Measurements from ENCODE around the gene GIPC1. TPM values are rescaled to one million over a fixed set of nuclear protein-coding genes. Genes with fewer than 3 reads are reported as not detected.

GIPC1 gene
- total RNA-seq, 6 experiments from 2014 or later = 25.2 to 63.5 (median 29.8) TPM

- H3K27me3 ChIP-seq = no peaks in the 10 kb centered on the region
- no peak overlapping the region for H3K27ac ChIP-seq
- no peaks in the 10 kb centered on the region for H3K9me3 ChIP-seq
- WGBS (ENCODE audit: insufficient coverage, low coverage, low lambda C conversion rate, missing lambda C conversion rate) = 81% methylated on average over 4 of the region's 34 CpGs
- H3K4me3 ChIP-seq = no peak overlapping the region
- no peak for TF ChIP-seq POLR2A (IDR thresholded peaks at IDR 0.05)
- TF ChIP-seq, protein P1, sequence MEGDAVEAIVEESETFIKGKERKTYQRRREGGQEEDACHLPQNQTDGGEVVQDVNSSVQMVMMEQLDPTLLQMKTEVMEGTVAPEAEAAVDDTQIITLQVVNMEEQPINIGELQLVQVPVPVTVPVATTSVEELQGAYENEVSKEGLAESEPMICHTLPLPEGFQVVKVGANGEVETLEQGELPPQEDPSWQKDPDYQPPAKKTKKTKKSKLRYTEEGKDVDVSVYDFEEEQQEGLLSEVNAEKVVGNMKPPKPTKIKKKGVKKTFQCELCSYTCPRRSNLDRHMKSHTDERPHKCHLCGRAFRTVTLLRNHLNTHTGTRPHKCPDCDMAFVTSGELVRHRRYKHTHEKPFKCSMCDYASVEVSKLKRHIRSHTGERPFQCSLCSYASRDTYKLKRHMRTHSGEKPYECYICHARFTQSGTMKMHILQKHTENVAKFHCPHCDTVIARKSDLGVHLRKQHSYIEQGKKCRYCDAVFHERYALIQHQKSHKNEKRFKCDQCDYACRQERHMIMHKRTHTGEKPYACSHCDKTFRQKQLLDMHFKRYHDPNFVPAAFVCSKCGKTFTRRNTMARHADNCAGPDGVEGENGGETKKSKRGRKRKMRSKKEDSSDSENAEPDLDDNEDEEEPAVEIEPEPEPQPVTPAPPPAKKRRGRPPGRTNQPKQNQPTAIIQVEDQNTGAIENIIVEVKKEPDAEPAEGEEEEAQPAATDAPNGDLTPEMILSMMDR (IDR thresholded peaks at IDR 0.05) = no peak
- H3K36me3 ChIP-seq = peaks cover 0 to 38% (median 19%) of the 10 kb centered on the region in 4 donors
- peaks cover 0 to 5% (median 0%) of the 10 kb centered on the region in 4 donors for H3K4me1 ChIP-seq
- DNase-seq (no peak), ATAC-seq (no peak)
- intact Hi-C loops (cut with DNase I) = no loop called here
Observed at GRCh38 chr19:14441041-14441938, 54.6 kb downstream of the GIPC1 start.

DNA sequence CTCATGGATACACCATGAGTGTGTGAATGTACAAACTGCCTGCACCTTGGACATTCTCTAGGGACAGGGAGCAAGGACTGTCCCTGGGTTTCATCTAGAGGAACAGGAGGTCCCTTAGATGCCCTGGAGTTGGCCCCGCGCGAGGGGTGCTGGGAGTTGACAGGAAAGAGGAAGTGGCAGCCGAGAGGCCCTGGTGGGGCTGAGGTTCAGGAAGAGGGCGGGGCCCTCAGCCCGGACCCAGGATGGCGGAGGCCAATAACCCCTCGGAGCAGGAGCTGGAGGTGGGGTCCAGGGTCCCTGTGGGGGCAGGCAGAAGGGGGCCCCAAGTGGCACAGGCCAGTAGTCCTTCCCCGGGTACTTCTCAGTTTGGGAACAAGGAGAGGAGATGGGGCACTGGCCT, 55.9 kb downstream of the GIPC1 start:
- DNase-seq (peak; percentile 75 to 89 (median 80)), ATAC-seq (peak; percentile 78 to 89 (median 78))
- H3K4me1 ChIP-seq = peaks cover 0 to 5% (median 0%) of the 10 kb centered on the region in 4 donors
- TF ChIP-seq, protein P1 (IDR thresholded peaks at IDR 0.05) = no peak
- TF ChIP-seq POLR2A (IDR thresholded peaks at IDR 0.05) = no peak
- H3K27me3 ChIP-seq = no peaks in the 10 kb centered on the region
- intact Hi-C loops (cut with DNase I) = no loop called here
- WGBS (ENCODE audit: insufficient coverage, low coverage, low lambda C conversion rate, missing lambda C conversion rate) = 57% methylated on average over 4 of the region's 9 CpGs
- H3K9me3 ChIP-seq = no peaks in the 10 kb centered on the region
- peaks cover 0 to 27% (median 17%) of the 10 kb centered on the region in 4 donors for H3K36me3 ChIP-seq
- peak overlapping the region in 2 of 3 donors; percentile 16 to 29 for H3K4me3 ChIP-seq
- H3K27ac ChIP-seq = peak overlapping the region; percentile 32 to 47 (median 33)

DNA sequence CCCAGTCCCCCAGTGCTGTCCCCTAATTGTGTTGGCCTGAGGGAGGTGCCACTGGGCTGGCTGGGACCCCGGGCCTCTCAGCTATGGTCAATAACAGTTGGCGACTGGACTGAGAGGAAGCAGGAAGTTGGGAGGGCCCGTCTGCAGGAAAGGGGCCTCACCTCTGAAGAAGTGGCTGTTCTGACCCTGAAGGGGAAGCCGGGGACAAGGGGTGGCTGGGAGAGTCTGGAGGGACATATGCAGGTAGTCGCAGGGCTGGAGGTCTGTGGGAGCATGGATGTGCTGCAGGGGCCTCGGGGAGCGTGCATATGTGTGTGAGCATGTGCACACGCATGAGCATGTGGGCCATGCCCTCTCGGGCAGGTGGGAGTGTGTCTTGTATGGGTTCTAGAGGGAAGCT, 56.9 kb downstream of the GIPC1 start:
- Histone ChIP-seq H3K4me3 (no peak overlapping the region), H3K27ac (no peak overlapping the region)

DNA sequence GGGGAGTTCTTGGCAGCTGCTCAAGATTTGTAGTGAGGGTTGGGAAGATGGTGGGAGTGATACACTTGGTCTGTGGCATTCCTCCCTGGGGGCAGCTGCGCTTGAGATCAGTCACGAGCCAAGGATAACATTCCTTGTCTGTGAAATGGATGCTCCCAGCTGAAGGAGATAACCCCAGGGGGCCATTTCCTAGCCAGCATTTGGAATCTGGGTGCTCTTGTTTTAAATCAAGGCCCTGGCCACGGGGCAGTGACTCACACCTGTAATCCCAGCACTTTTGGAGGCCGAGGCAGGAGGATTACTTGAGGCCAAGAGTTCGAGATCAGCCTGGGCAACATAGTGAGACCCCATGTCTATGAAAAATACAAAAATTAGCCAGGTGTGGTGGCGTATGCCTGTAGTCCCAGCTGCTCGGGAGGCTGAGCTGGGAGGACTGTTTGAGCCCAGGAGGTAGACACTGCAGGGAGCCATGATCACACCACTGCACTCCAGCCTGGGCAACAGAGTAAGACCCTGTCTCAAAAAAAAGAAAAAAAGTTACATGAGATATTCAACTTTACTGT, 58.3 kb downstream of the GIPC1 start:
- Histone ChIP-seq H3K27me3 (no peaks in the 10 kb centered on the region), H3K9me3 (no peaks in the 10 kb centered on the region), H3K36me3 (peaks cover 0 to 6% (median 3%) of the 10 kb centered on the region in 4 donors), H3K4me1 (peaks cover 0 to 8% (median 0%) of the 10 kb centered on the region in 4 donors), H3K4me3 (no peak overlapping the region), H3K27ac (no peak overlapping the region)
- 50% methylated on average over 1 of the region's 7 CpGs for WGBS (ENCODE audit: insufficient coverage, low coverage, low lambda C conversion rate, missing lambda C conversion rate)
- ATAC-seq = no peak
- no peak for TF ChIP-seq POLR2A (IDR thresholded peaks at IDR 0.05)
- TF ChIP-seq, protein P1 (IDR thresholded peaks at IDR 0.05) = no peak
- no peak for DNase-seq
- intact Hi-C loops (cut with DNase I) = no loop called here

More for the DNA sequence above, 56.9 kb downstream of the GIPC1 start:
- DNase-seq = no peak
- no peaks in the 10 kb centered on the region for H3K9me3 ChIP-seq
- H3K27me3 ChIP-seq = no peaks in the 10 kb centered on the region
- H3K4me1 ChIP-seq = peaks cover 0 to 5% (median 0%) of the 10 kb centered on the region in 4 donors
- H3K36me3 ChIP-seq = peaks cover 0 to 19% (median 11%) of the 10 kb centered on the region in 4 donors
- intact Hi-C loops (cut with DNase I) = no loop called here
- TF ChIP-seq, protein P1 (IDR thresholded peaks at IDR 0.05) = no peak
- no peak for TF ChIP-seq POLR2A (IDR thresholded peaks at IDR 0.05)
- 47% methylated on average over 9 of the region's 9 CpGs for WGBS (ENCODE audit: insufficient coverage, low coverage, low lambda C conversion rate, missing lambda C conversion rate)
- ATAC-seq = no peak

All from right lobe of liver (tissue), 6 donors.